AG04449 (cell line): ENCODE results near the gene NUDC.

Experiments used
- CTCF ChIA-PET: fragments of 350-600 bp; formaldehyde crosslinking; extraction: SDS; loops from one replicate; lab custom pipeline; 2021; ENCODE audit warnings: antibody characterized with exemption; lab: Yijun Ruan, JAX
- POLR2A ChIA-PET: fragments of 400-600, 350-600 bp; formaldehyde crosslinking; extraction: SDS; loops from one replicate; lab custom pipeline; 2020; ENCODE audit warnings: antibody characterized with exemption, inconsistent platforms; lab: Yijun Ruan, JAX
- DNase-seq: peaks from one replicate; pipeline ENCODE4 v3.0.0-alpha.2; 2010; ENCODE audit warnings: low read depth, low spot score
- H3K4me3 ChIP-seq: 2 replicates; pipeline ENCODE4 v1.5.1; 2011; ENCODE audit warnings: low read depth, mild to moderate bottlenecking, control low read depth, low read length
- CTCF ChIP-seq: IDR thresholded peaks from one replicate; pipeline ENCODE4 v1.5.1; 2011; ENCODE audit warnings: mild to moderate bottlenecking, moderate library complexity, low read length, control low read depth, inconsistent platforms; ENCODE audit not compliant: insufficient read depth; ENCODE audit errors: missing control alignments

NUDC gene

GRCh38 chr1:26894263-26894662, 27.3 kb upstream of the NUDC start:
- POLR2A ChIA-PET, result no interaction called here
- CTCF ChIA-PET, result interaction anchor here (0.6 to 1.1 kb wide), 2 partner anchors 13 to 24 kb away, joined by 3 to 4 read pairs; no protein-coding TSS in a partner anchor
- DNase-seq, result no peak
- no peak for TF ChIP-seq CTCF
- no peak overlapping the region for H3K4me3 ChIP-seq

GRCh38 chr1:26897351-26897750, 24.2 kb upstream of the NUDC start:
- ChIA-PET CTCF (interaction anchor here (5.4 kb wide), 1 partner anchor 10 kb away, joined by 32 read pairs; no protein-coding TSS in a partner anchor), POLR2A (interaction anchor here (4.5 kb wide), 1 partner anchor 9 kb away, joined by 42 read pairs; the partner anchor contains the start of gene GPN2)
- TF ChIP-seq CTCF, result no peak
- H3K4me3 ChIP-seq, result no peak overlapping the region
- no peak for DNase-seq

GRCh38 chr1:26900001-26900814, 21.3 kb upstream of the NUDC start, which contains the start of gene GPATCH3:
TSS of gene GPATCH3 (minus strand) at chr1:26900467. CDS start at chr1:26900442, 25 bp downstream.
- ChIA-PET CTCF (interaction anchor here (0.8 to 5.4 kb wide), 4 partner anchors 10 to 98 kb away, joined by 3 to 32 read pairs (median 4); partner anchors contain the start of gene GPN2), POLR2A (interaction anchor here (0.8 to 4.5 kb wide), 5 partner anchors 12 to 348 kb away, joined by 3 to 42 read pairs (median 5); partner anchors contain the start of genes GPN2 and TRNP1)
- H3K4me3 ChIP-seq, result peak within 1 kb of the TSS; percentile 98
- DNase-seq, result peak; percentile 42
- TF ChIP-seq CTCF, result no peak

GRCh38 chr1:26900815-26901511, 20.6 kb upstream of the NUDC start:
- no peak for DNase-seq
- H3K4me3 ChIP-seq, result peak overlapping the region; percentile 98
- CTCF ChIA-PET, result interaction anchor here (0.8 to 5.4 kb wide), 2 partner anchors 13 to 97 kb away, joined by 3 to 32 read pairs; no protein-coding TSS in a partner anchor
- POLR2A ChIA-PET, result interaction anchor here (0.8 to 4.5 kb wide), 5 partner anchors 12 to 349 kb away, joined by 3 to 42 read pairs (median 5); partner anchors contain the start of genes GPN2 and TRNP1
- no peak for TF ChIP-seq CTCF

GRCh38 chr1:26907071-26907917, 14.2 kb upstream of the NUDC start:
- no peak for TF ChIP-seq CTCF
- H3K4me3 ChIP-seq, result no peak overlapping the region
- CTCF ChIA-PET, result no interaction called here
- peak; percentile 21 for DNase-seq
- POLR2A ChIA-PET, result interaction anchor here (1.1 kb wide), 1 partner anchor 17 kb away, joined by 4 read pairs; no protein-coding TSS in a partner anchor
